Middle frontal gyrus (tissue), 1 donor: ENCODE measurements around the gene SLIT1.

Source experiments
- DNase-seq: peaks from one replicate; pipeline ENCODE4 v3.0.0-alpha.2; 2015; ENCODE audit warnings: low spot score; ENCODE audit errors: extremely low spot score

The SLIT1 gene

DNA sequence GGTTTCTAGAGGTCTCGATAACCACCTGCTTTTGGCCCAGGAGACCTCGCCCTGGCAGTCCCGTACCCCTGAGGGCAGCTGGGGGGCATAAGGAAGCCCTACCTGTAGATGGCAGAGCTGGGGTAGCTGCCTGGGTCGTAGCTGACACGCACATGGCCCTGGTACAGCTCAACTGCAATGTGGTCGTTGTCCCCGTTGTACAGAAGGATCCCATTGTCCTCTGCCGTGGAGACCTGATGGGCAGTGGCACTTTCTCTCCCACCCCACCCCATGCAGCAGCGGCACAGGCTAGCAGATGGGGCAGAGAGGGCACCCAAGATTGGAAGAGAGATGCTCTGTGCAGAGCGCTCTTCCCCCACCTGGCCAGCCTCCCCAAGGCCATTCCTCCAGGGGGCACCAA is 181.2 kb downstream of the SLIT1 start:
- no peak for DNase-seq

DNA sequence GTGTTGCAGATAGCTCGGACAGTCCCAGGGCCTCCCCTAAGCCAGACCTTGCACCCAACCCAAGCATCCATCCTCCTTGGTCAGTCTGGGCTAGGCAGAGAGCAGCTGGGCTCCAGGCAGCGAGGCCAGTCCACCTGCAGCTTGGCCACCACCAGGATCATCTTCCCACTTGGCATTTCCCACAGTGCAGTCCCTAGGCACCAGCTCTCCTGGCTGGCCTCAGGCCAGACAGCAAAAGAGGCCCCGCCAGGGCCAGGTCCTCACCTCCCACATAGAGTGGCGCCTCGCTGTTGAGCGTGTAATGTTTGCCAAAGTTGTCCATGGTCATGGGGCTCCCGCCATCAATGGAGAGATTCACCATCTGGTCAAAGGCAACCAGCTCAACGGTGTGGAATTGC is 182.0 kb downstream of the SLIT1 start:
- DNase-seq = no peak

DNA sequence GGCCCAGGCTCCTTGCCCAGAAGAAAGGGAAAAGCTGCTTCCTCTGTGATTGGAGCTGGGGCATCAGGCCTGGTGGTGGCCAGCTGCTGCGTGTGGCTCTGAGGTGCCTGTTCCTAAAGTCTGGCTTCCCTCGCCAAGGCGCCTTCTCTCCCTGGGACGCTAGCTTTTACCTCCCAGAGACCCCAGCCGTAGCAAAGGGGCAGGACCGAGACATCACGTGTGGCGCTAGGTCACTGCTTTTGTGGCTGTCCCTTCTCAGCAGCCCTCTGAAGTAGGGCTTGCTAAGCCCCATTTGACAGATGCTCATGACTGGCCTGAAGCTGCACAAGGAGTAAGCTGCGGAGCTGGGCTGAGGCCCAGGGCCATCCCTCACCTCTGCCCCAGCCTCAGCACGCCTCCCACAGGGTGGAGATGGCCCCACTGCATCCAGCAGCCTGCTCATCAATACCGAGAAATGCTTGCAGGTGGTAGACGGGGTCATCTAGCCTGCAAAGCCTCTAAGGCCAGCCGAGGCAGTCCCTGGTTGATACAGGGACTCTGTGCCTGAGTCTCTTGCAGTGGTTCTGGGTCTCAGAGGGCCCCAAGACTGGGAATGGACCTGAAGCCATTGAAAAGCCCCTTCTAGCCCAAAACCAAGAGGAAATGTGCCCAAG is 182.5 kb downstream of the SLIT1 start:
- no peak for DNase-seq

DNA sequence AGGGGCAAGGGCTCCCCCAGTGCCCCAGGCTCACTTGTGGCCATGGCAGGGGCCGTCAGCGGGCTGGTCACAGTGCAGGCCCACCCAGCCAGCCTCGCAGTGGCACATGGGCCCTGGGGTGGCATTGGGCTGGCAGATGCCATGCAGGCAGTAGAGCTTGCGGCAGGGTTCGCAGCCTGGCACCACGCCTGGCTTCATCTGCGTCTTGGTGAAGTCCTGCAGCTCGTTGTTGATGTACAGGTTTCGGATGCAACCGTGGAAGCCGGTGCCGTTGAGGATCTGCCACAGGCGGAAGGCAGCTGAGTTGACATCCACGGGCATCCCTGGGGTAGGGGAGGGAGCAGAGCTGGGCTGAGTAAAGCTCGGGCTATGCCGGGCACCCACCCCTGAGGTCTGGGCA is 183.1 kb downstream of the SLIT1 start:
- DNase-seq = no peak

DNA sequence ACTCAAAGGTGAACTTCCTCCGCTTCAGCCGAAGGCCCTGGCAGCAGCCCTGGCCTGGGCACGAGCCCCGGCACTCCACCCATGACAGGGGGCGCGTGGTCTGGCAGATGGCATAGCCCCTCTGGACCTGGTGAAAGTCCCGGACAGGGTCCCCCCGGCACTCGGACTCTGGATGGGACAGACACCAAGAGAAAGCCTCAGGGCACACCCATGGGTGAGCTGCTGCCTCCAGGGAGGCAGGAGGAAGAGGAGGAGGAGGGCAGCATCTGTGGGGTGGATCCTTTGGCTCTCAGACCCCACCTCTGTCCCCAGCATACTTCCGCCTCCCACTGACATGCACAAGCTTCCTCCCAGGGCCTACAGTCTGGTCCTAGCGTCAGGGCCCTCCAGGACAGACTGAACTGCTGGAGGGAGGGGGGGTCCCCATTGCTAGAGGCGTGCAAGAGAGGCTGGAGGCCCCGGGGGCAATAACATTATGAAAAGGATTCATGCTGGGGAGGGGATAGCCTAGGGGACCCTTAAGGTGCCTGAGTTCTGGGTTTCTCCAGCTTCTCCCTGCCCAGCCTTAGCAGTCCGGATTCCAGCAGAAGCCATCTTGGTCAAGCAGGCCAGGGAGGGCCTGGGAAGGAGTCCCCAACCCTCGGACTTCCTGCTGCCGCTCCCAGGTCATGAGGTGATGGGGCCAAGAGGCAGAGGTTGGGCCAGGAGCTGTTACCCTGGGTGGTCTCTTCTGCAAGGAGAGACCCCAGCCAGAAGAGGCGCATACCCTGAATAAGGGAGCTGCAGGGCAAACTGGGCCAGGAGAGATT is 184.4 kb downstream of the SLIT1 start:
- no peak for DNase-seq

DNA sequence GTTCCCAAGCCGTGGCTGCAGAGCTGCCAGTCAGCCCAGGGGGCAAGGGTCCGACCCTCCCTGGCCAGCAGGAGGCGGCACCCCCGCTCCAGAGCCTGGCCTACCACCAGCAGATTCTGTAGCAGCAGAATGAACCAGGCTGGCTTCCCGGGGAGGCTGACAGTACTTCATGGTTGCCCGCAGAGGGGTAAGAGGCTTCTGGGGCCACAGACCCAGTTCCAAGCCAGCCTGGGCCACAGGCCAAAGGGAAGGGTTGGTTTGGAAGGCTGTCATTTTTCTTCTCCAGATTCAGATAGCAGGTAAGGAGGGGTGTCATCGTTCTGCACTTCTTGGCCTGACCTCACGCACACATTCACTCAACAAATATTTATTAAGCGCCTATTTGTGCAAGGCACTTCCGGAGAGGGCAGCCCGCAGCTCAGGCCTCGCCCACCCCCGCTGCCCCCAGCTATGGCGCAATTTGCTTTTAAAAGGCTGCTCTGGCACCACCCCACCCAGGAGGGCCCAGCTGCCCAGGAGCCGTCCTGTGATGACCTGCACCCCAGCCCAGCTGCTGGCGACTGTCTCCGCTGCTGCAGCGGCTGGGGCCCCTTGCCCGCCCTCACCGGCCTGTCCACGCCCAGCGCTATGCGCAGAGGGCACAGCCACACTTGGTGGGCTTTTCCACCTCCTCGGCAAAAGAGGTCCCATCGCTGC is 185.1 kb downstream of the SLIT1 start:
- DNase-seq = no peak

DNA sequence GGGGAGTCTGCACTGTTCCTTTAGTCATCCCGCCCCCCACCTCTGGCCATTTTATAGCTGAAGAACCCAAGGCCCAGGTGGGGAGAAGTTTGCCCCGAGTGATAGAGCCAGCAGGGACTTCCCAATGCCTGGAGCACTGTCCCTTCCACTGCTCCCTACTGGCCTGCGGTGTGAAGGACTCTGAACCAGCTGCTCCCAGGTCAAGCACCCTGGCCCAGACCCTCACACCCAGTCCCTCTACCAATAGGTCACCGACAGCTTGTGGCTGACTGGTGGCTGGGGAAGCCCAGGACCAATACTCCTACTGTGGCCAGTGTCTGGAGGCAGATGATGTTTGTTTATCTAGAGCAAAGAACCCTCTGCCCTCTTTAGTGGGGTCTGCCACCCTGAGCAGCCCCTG is 185.8 kb downstream of the SLIT1 start:
- DNase-seq = no peak

DNA sequence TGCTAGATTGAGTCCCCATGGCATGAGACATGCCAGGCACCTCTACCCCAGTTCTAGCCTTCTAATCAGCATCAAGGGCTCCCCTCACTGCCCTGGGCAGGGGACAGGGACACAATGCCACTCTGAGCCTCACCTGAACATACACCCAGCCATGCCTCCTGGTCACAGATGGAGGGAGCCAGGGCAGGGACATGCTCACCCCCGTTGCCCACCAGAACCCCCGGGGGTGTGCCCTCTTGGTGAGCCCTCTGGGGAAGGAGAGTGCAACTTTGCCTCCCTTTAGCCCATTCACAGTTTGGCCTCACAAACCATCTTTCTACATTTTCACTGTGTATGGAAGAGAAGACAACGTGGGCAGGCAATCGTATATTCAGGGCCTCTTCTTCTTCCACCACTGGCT is 186.4 kb downstream of the SLIT1 start:
- DNase-seq = no peak

DNA sequence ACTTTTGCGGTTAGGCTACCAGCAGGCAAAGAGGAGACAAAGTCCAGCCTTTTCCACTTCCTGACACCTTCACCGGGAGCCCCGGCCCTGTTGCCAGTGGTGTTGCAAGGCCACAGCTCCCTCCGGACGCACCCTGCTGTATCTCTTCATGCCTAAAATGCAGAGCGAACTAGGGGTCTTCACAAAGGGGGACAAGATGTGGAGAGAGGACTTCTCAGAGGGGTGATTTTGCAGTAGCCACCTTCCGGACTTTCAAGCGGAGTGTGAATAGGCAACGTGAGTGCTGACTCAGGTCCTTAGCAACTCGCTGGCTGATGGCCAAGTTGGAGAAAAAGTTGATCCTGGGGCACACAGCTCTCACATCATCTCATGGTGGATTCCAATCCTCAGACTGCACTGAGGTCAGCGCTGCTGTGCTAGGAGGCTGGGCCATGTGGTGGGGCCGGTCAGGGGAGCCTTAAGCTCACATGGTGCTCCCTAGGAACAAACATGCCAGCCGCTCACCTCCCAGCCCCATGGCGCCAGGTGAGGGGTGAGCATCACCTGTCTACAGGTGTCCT is 187.3 kb downstream of the SLIT1 start:
- DNase-seq = no peak

DNA sequence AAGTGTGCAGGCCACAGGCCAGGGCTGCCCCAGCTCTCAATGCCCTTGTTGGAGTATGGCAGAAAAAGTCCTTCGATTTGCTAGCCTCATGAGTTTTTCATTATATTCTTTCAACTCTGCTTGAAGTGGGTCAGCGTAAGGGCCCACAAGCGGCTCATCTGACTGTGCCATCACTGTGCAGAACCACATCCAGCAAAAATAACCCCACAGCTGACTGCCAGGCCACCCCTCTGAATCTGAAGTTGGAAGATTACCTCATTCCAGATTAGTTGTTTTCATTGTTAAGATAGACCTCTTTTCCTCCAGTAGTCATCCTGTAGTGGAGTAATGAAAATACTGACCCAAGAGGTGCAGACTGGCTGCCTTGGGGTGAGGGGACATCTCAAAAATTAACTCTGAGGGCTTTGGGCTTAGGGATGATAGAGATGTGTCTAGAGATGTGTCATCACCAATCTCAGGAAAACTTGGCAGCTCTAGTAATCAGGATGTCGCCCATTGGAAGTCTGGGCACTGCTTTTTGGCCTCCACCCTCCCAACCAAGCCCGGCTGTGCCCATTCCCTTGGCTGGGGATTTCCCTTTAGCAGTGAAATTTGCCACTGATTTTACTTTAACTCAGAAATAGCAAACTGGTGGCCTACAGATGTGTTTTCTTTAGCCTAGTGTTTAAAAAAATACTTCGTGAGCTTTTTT is 189.3 kb downstream of the SLIT1 start:
- DNase-seq = no peak

DNA sequence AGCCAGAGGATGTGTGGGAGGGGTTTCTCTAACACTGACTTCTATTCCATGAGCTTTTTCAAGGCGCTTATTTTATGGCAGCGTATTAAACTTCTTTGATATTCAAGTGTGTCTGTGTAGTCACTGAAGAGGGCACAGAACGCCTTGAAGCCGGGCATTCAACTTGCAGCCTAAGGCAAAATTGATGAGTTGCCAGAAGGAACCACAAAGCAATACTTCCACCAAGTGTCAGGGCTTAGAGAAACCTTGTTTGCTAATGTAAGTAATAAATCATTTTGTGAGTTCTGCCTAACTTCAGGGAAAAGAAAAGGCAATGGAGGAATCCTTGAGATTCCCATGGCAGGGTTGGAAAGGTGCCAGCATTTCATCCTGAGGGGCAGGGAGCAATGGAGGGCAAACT is 189.9 kb downstream of the SLIT1 start:
- DNase-seq = no peak

DNA sequence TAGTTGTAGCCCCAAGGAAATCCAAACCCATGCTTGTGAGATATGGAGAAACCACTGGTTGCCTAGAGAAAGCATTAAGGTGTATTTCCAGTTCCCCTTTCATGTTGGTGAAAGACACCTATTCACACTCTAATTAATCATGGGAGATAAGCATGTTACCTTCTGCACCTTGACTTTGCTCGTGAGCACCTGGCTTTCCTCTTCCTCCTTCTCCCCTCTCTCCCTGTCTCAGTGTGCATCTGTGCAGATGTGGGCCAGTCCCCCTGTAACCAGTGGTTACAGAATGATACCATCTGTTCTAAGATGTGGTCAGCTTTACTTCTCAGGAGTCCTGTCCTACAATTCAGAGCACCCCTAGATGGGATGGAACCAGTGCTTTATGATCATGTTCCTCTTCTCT is 193.0 kb downstream of the SLIT1 start:
- DNase-seq = no peak

DNA sequence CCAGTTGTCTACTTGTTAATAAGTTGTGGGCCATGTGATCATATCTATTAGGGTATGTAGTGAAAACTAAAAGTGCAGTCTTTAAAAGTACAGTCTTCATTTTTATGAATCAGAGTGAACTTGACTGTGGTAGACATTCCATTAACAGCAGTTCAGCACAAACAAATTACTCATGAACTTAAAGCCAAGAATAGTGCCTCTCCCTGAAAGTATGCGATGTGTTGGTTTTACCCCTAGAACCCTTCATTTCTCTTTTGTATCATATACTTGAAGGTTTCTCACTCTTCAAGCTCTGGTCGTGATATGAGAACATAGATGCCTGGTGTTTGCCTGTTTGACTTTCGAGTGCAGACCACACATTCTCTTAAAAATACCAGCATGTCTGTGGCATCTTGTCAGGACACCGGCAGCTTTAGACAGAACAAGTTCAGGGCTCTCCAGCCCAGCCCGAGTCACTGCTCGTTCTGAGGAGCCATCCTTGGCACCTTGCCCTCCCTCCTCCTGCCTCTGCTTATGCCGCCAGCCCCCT is 194.4 kb downstream of the SLIT1 start:
- DNase-seq = no peak

DNA sequence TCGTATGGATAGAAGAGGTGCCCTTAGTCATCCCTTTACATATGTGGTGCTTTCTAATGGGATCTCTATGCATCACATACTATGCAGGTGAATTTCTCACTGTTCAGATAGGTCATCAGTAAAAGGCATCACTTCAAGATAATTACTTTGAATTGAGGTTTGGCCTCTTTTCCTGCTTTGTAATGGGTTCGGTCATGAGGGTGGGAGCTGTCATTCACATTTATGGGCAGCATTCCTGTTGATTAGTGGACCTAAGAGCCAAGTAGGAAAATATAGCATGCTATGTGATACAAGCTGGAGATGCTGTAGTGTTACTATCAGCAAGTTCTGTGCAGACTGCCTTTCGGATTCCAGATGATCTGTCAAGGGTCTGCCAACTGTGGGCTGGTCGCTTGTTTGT is 197.3 kb downstream of the SLIT1 start:
- DNase-seq = no peak

DNA sequence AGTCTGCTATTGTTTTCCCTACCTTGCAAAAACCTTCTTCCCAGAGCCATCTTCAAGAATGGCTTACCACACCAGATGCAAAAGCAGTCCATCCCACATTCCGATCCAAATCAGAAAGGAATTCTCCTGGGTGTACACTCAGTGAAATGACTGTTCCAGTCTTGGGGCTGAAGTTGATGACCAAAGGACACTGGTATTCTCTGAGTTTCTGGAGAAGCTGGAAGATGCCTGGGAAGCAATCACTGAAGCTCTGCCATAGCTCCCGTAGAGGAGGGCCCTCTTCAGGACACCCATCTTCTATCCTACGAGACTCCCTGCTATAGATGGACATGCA is 197.9 kb downstream of the SLIT1 start:
- DNase-seq = no peak

DNA sequence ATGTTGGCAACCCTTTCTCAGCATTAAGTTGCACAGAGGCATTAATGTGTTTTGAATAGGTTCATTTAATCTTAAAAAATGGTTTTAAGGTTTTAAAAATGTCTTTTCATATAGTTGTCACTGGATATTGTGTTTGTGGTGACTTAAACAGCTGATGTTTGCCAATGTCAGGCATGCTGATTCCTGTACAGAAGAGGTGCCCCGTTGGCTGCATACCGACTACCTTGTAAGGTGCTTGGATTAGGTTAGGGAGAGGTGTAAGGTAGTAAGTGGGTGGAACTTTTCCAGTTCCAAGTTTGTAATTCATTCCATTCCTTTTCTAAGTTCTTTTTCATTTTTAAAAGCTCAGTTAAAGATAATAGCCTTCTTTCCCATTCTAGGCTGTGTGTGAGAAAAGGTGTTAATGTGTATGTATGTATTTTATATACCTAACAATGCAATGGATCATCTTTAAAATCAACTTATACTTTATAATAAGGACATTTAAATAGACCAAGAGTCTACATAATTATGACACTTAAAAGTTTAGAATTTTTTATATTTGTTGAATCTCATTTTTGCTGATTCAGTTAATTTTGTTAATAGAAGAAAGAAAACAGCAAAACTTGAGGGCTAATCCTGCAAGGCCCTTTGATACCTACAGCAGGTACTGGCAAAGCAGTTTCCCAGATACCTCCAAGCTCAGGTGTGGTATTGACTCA is 198.5 kb downstream of the SLIT1 start:
- no peak for DNase-seq

DNA sequence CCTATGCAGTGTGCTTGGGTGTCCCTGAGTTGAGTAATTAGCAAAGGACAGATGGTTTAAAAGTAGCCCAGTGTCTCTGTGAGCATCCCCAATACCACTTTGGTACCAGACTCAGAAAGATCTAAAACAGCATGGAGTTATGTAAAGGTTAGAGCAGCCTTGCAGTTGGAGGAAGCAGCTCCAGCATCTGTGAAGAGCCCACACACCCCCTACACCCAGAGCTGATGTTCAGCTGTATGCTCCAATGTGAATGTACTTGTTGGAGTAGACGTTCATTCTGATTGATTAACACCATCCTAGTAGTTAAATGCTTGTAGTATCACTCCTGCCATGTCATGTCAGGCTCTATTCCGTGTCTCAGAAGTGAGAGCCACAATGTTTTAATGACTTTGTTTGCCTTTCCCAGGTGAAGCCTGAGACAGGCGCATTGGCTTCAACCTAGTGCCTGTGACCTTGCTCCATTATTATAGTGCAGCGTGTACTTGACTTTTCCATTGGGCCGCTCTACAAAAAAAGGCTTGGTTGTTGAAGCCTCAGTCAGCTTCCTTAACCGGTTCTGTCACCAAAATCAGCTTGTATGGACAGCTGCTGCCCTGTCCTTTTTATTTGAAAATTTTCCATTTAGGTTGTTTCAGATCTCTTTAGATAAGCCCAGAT is 199.4 kb downstream of the SLIT1 start:
- no peak for DNase-seq

DNA sequence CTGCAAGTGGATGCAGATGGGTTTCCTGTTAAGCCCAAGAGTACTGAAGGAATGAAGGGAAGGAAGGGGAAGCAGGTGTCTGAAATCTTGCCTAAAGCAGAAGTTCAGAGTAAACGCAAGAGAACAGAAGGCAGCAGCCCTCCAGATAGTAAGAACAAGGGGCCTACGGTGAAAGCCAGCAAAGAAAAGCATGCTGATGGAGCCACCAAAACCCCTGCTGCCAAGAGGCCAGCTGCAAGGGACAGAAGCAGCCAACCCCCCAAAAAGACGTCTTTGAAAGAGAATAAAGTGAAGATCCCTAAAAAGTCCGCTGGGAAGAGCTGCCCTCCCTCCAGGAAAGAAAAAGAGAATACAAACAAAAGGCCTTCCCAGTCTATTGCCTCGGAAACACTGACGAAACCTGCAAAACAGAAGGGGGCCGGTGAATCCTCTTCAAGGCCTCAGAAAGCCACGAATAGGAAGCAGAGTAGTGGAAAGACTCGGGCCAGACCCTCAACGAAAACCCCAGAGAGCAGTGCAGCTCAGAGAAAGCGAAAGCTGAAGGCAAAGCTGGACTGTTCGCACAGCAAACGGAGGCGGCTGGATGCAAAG is 201.1 kb downstream of the SLIT1 start:
- no peak for DNase-seq

DNA sequence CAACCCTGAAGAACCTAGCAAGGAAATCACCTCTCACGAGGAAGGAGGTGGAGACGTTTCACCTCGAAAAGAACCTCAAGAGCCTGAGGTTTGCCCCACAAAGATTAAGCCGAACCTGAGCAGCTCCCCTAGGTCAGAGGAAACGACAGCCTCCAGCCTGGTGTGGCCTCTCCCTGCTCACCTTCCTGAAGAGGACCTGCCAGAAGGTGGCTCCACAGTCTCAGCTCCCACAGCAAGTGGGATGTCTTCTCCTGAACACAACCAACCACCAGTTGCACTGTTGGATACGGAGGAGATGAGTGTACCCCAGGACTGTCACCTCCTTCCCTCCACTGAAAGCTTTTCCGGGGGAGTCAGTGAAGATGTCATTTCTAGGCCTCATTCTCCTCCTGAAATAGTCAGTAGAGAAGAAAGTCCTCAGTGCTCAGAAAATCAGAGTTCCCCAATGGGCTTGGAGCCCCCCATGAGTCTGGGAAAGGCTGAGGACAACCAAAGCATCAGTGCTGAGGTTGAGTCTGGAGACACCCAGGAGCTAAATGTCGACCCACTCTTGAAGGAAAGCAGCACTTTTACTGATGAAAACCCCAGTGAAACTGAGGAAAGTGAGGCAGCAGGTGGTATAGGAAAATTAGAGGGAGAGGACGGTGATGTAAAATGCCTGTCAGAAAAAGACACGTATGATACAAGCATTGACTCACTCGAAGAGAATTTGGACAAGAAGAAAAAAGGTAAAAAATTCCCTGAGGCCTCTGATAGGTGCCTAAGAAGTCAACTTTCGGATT is 203.4 kb downstream of the SLIT1 start:
- DNase-seq = no peak
